Heart left ventricle (tissue), 16 donors: ENCODE results near the gene RGS10. TPM values are rescaled to one million over a fixed set of nuclear protein-coding genes. Genes with fewer than 3 reads are reported as not detected.

Source experiments
- ATAC-seq, 4 donors: fragments of 200-7000 bp; cut with Tn5 transposase; one replicate each; pipeline ENCODE4 v1.9.1; 2020 to 2022; ENCODE audit warnings: moderate library complexity in 4 of 4, mild to moderate bottlenecking in 3 of 4, moderate number of reproducible peaks in 1 of 4
- DNase-seq, 5 donors: peaks; one replicate each; pipeline ENCODE4 v3.0.0-alpha.2; 2020
- H3K27ac ChIP-seq, 12 donors: fragments of 200-600 bp; sonication (generic) in 4 of 12; one replicate each; pipeline versions ENCODE4 v1.5.0 to v1.8.0; 2016 to 2022; ENCODE audit warnings: mild to moderate bottlenecking in 2 of 12
- H3K27me3 ChIP-seq, 9 donors: fragments of 200-600 bp; sonication (generic) in 2 of 9; one replicate each; pipeline versions ENCODE4 v1.5.1 to v1.8.0; 2016 to 2022; ENCODE audit warnings: mild to moderate bottlenecking in 3 of 9
- H3K36me3 ChIP-seq, 9 donors: fragments of 200-600 bp; sonication (generic) in 2 of 9; one replicate each; pipeline versions ENCODE4 v1.5.0 to v1.8.0; 2018 to 2022; ENCODE audit warnings: mild to moderate bottlenecking in 2 of 9
- H3K4me1 ChIP-seq, 12 donors: fragments of 200-600 bp; sonication (generic) in 4 of 12; one replicate each; pipeline versions ENCODE4 v1.5.0 to v1.8.0; 2016 to 2022; ENCODE audit warnings: mild to moderate bottlenecking in 3 of 12
- H3K4me3 ChIP-seq, 12 donors: fragments of 200-600 bp; sonication (generic) in 4 of 12; one replicate each; pipeline versions ENCODE4 v1.5.0 to v1.8.0; 2017 to 2022; ENCODE audit warnings: mild to moderate bottlenecking in 9 of 12, moderate library complexity in 4 of 12
- H3K9me3 ChIP-seq, 12 donors: fragments of 200-600 bp; sonication (generic) in 4 of 12; one replicate each; pipeline versions ENCODE4 v1.5.0 to v1.8.0; 2016 to 2022; ENCODE audit warnings: mild to moderate bottlenecking in 1 of 12
- POLR2A ChIP-seq, 2 donors: fragments of 450-650 bp; IDR thresholded peaks; one replicate each; pipeline ENCODE4 v1.6.1; 2017; ENCODE audit warnings: antibody characterized with exemption in 2 of 2, mild to moderate bottlenecking in 2 of 2, moderate library complexity in 2 of 2
- WGBS, 4 donors: extraction: QIAGEN DNeasy Blood & Tissue Kit in 2 of 4; methylation state at CpG; one replicate each; pipeline versions ENCODE4 v1.1.5 to v1.1.7; 2013 to 2018; 5-methylcytosine and 5-hydroxymethylcytosine counted together
- intact Hi-C, 10 donors: fragments of 100-400 bp; cut with DNase I; formaldehyde crosslinking; loops; one replicate each; pipeline versions ENCODE4 v1.11.1 to v1.14.2; 2022
- polyA plus RNA-seq, 2 donors: library from polyadenylated mRNA; stranded (reverse); fragments of 200-250 nt; gene quantifications; one replicate each; pipeline ENCODE4 v1.2.3, GENCODE V29; 2013
- total RNA-seq, 9 donors: library from RNA; depleted of rRNA in 2 of 9; stranded (reverse); fragments of >200 nt in 2 of 9; fragmentation: NEBNext Ultra II Directional in 3 of 9; extraction: Animal tissue kit (Norgen Biotek cat#: 25700) in 3 of 9; gene quantifications; one replicate each; pipeline versions ENCODE4 v1.1.0 to v1.2.4, GENCODE V29; 2016 to 2023
- TF ChIP-seq, protein P1 (sequence below), 12 donors: fragments of 200-600 bp; sonication (generic) in 4 of 12; IDR thresholded peaks; one replicate each; pipeline versions ENCODE4 v1.5.0 to v1.8.0; 2018 to 2022; ENCODE audit warnings: antibody characterized with exemption in 12 of 12, mild to moderate bottlenecking in 5 of 12
- donor health status: ischemic (EF 13 %, LVEDD 7.1; RV severe dilation, severe dysfunction).
- donor health status: healthy with polysubstance abuse.
- donor health status: DM: no; HTN: yes; CAD: no.
- donor health status: DM: no; HTN: no; CAD: no.
- donor health status: ischemic (EF 25% LVEDD 6.9; RV normal size, moderate dysfunction).
- donor health status: ischemic (EF 25% LVEDD 5.7; RV mildly dilated, moderate dysfunction).
- donor health status: healthy.
- donor health status: DM: yes; HTN: yes; CAD: no.
- donor health status: ischemic (EF 35%, LVEDD 5.7; RV mildly dilated, moderate dysfunction).
- donor health status: nonischemic (EF 11% LVEDD 7.7; RV severe dilation, severe dysfunction).
- donor health status: DM: yes; HTN: yes; CAD: no.
- donor health status: PGD.
- donor health status: ischemic (EF 29% LVEDD 5.4; RV normal size, mild dysfunction).
- donor health status: nonischemic (EF 23%, LVEDD 6.1; RV moderate dilation, normal function).

The RGS10 gene
- total and polyA plus RNA-seq, 11 donors: 1.6 to 25.2 (median 4.7) TPM

DNA sequence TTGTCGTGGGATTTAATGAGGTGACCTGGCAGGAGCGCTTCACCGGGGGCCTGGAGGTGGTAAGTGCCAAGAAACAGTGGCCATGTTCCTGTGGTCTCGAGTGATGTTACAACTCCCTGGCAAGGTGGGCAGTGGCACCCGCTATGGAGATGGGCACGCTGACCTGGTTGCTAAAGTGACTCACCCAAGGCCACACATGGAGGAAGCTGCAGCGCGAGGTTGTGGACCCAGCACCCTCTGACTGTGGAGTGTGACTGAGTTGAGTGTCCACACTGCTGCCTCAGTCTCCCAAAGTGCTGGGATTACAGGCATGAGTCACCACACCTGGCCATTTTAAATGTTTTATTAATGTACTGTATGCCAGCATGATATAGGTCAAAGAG is 73.2 kb downstream of the RGS10 start:
- DNase-seq (no peak), ATAC-seq (no peak)
- intact Hi-C loops: no loop called here
- WGBS, 4 donors: 80 to 96% (median 93%) methylated on average over 1 to 8 of the region's 8 CpGs
- TF ChIP-seq POLR2A (IDR thresholded peaks at IDR 0.05): no peak
- TF ChIP-seq, protein P1, sequence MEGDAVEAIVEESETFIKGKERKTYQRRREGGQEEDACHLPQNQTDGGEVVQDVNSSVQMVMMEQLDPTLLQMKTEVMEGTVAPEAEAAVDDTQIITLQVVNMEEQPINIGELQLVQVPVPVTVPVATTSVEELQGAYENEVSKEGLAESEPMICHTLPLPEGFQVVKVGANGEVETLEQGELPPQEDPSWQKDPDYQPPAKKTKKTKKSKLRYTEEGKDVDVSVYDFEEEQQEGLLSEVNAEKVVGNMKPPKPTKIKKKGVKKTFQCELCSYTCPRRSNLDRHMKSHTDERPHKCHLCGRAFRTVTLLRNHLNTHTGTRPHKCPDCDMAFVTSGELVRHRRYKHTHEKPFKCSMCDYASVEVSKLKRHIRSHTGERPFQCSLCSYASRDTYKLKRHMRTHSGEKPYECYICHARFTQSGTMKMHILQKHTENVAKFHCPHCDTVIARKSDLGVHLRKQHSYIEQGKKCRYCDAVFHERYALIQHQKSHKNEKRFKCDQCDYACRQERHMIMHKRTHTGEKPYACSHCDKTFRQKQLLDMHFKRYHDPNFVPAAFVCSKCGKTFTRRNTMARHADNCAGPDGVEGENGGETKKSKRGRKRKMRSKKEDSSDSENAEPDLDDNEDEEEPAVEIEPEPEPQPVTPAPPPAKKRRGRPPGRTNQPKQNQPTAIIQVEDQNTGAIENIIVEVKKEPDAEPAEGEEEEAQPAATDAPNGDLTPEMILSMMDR (IDR thresholded peaks at IDR 0.05): no peak
- Histone ChIP-seq H3K36me3 (no peaks in the 10 kb centered on the region), H3K27me3 (no peaks in the 10 kb centered on the region), H3K4me3 (no peak overlapping the region), H3K27ac (no peak overlapping the region), H3K9me3 (peaks cover 0 to 6% (median 0%) of the 10 kb centered on the region in 12 donors), H3K4me1 (peaks cover 0 to 4% (median 0%) of the 10 kb centered on the region in 12 donors)

GRCh38 chr10:119468542-119469324 is 73.8 kb downstream of the RGS10 start:
- Histone ChIP-seq H3K27me3 (no peaks in the 10 kb centered on the region), H3K9me3 (peaks cover 0 to 6% (median 0%) of the 10 kb centered on the region in 12 donors), H3K36me3 (no peaks in the 10 kb centered on the region), H3K4me3 (no peak overlapping the region), H3K4me1 (peaks cover 0 to 4% (median 0%) of the 10 kb centered on the region in 12 donors), H3K27ac (no peak overlapping the region)
- ATAC-seq (no peak), DNase-seq (peak in 1 of 5 donors; percentile 9)
- TF ChIP-seq, protein P1 (IDR thresholded peaks at IDR 0.05): no peak
- TF ChIP-seq POLR2A (IDR thresholded peaks at IDR 0.05): no peak
- WGBS, 4 donors: 76 to 83% (median 79%) methylated on average over 9 to 13 of the region's 13 CpGs
- intact Hi-C loops: no loop called here

DNA sequence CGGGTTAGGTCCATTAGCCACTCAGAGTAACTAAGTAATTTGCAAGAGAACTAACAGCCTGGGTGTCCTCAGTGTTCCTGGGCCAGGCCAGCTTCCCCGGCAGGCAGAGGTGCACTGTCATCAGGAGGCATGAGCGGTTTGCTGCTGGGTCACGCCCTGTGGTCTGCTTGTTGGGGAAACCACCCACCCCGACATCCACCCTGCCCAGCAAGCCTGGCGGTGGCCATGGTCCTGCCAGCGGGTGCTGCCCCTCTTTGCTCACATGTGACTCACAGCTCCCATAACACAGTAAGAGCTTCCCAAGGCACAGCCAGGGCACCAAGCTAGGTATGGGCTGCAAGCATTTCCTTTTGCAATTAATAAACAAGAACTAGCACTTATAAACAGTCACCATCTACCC is 75.9 kb downstream of the RGS10 start:
- WGBS, 4 donors: 74 to 80% (median 78%) methylated on average over 7 of the region's 7 CpGs
- TF ChIP-seq, protein P1 (IDR thresholded peaks at IDR 0.05): no peak
- TF ChIP-seq POLR2A (IDR thresholded peaks at IDR 0.05): no peak
- no peak overlapping the region for H3K27ac ChIP-seq
- DNase-seq: peak in 1 of 5 donors; percentile 8
- H3K27me3 ChIP-seq: no peaks in the 10 kb centered on the region
- peaks cover 0 to 6% (median 0%) of the 10 kb centered on the region in 12 donors for H3K9me3 ChIP-seq
- intact Hi-C loops: no loop called here
- H3K4me3 ChIP-seq: no peak overlapping the region
- H3K36me3 ChIP-seq: no peaks in the 10 kb centered on the region
- peaks cover 0 to 4% (median 0%) of the 10 kb centered on the region in 12 donors for H3K4me1 ChIP-seq
- ATAC-seq: peak in 1 of 4 donors; percentile 18

- 57 to 70% (median 63%) methylated on average over 10 of the region's 10 CpGs for WGBS, 4 donors
- peaks cover 0 to 6% (median 0%) of the 10 kb centered on the region in 12 donors for H3K9me3 ChIP-seq
- TF ChIP-seq POLR2A (IDR thresholded peaks at IDR 0.05): no peak
- TF ChIP-seq, protein P1 (IDR thresholded peaks at IDR 0.05): no peak
- peaks cover 0 to 4% (median 0%) of the 10 kb centered on the region in 12 donors for H3K4me1 ChIP-seq
- no peaks in the 10 kb centered on the region for H3K27me3 ChIP-seq
- no peak overlapping the region for H3K27ac ChIP-seq
- intact Hi-C loops: no loop called here
- H3K36me3 ChIP-seq: no peaks in the 10 kb centered on the region
- ATAC-seq (no peak), DNase-seq (peak in 1 of 5 donors; percentile 30)
- no peak overlapping the region for H3K4me3 ChIP-seq
Measured at GRCh38 chr10:119466076-119466475, 76.4 kb downstream of the RGS10 start.
